ENCODE results near the gene ZSCAN30.
"Not testable (repeated sequence)": the region's sequence is repeated elsewhere in the genome, so short reads cannot be mapped to it uniquely, and the experiment has no call there.

DNA sequence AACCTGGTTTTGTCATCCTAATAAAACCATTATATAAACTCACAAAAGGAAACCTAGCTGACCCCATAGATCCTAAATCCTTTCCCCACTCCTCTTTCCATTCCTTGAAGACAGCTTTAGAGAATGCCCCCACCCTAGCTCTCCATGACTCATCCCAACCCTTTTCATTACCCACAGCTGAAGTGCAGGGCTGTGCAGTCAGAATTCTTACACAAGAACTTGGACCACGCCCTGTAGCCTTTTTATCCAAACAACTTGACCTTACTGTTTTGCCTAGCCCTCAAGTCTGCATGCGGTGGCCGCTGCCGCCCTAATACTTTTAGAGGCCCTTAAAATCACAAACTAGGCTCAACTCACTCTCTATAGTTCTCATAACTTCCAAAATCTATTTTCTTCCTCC lies 70.7 kb downstream of the ZSCAN30 start:
- TF ChIP-seq, protein P1, sequence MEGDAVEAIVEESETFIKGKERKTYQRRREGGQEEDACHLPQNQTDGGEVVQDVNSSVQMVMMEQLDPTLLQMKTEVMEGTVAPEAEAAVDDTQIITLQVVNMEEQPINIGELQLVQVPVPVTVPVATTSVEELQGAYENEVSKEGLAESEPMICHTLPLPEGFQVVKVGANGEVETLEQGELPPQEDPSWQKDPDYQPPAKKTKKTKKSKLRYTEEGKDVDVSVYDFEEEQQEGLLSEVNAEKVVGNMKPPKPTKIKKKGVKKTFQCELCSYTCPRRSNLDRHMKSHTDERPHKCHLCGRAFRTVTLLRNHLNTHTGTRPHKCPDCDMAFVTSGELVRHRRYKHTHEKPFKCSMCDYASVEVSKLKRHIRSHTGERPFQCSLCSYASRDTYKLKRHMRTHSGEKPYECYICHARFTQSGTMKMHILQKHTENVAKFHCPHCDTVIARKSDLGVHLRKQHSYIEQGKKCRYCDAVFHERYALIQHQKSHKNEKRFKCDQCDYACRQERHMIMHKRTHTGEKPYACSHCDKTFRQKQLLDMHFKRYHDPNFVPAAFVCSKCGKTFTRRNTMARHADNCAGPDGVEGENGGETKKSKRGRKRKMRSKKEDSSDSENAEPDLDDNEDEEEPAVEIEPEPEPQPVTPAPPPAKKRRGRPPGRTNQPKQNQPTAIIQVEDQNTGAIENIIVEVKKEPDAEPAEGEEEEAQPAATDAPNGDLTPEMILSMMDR (IDR thresholded peaks at IDR 0.05): not testable (repeated sequence)
- TF ChIP-seq POLR2A (IDR thresholded peaks at IDR 0.05; ENCODE audit: low read depth); EP300 (IDR thresholded peaks at IDR 0.05); POLR2AphosphoS5 (IDR thresholded peaks at IDR 0.05): not testable (repeated sequence)

Data from esophagus muscularis mucosa (tissue), 4 donors.